Upper lobe of left lung (tissue), 4 donors: ENCODE results near the gene EFNB1.

Source experiments
- CTCF ChIP-seq, 6 experiments: fragments of 450-650 bp in 4 of 6; fragments of 200-600 bp in 2 of 6; sonication (generic) in 2 of 6; IDR thresholded peaks; one replicate each; pipeline ENCODE4 v1.5.1; 2016 to 2019; ENCODE audit warnings: antibody characterized with exemption in 6 of 6
- POLR2A ChIP-seq, 4 donors: fragments of 450-650 bp; IDR thresholded peaks; one replicate each; pipeline ENCODE4 v1.5.1; 2016 to 2017; ENCODE audit warnings: antibody characterized with exemption in 4 of 4, mild to moderate bottlenecking in 2 of 4
- POLR2AphosphoS5 ChIP-seq, 2 donors: sonication (generic); formaldehyde crosslinking; IDR thresholded peaks; one replicate each; pipeline ENCODE4 v1.5.1; 2017; ENCODE audit warnings: antibody characterized with exemption in 2 of 2

GRCh38 chrX:68830419-68831404 lies 1.9 kb downstream of the EFNB1 start:
- no peak for TF ChIP-seq CTCF (IDR thresholded peaks at IDR 0.05)
- TF ChIP-seq POLR2A (IDR thresholded peaks at IDR 0.05), result no peak
- no peak for TF ChIP-seq POLR2AphosphoS5 (IDR thresholded peaks at IDR 0.05)
